ENCODE measurements around the gene GNG2.

The GNG2 gene

DNA sequence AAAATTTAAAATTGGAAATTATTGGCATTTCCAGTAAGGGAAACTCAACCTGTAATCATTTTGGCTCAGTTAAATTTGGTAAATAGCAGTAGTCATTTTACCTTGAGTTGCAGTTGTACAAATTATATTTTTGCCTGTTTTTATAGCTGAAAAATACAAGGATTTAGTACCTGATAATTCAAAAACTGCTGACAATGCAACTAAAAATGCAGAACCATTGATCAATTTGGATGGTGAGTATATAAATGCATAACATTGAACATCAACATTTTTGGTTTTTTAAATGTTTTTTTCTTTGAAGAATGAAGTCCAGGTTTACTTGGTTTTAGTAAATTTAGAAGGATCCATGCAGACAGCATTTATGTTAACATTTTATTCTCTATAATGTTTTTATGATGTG is 137.9 kb downstream of the GNG2 start:
- TF ChIP-seq GATA2 (IDR thresholded peaks at IDR 0.05; ENCODE audit: low read depth, low read length), result no peak
- TF ChIP-seq GATA3 (IDR thresholded peaks at IDR 0.05; ENCODE audit: low read depth, low read length), result no peak

DNA sequence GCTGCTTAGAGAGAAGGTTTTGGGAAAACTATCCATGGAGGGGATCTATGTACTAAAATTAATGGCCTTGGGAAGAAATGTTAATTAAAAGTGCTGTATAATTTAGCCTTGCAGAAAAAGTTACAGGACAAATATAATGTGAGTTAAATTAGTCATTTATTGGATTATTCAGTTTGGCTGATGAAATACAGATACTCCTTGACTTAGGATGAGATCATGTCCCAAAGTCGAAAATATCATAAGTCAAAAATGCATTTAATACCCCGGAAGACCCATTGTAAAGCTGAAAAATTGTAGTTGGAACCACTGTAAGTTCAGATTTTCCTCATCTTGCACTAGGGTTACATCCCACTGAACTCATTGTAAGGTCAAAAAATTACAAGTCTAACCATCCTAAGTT is 138.7 kb downstream of the GNG2 start:
- TF ChIP-seq GATA3 (IDR thresholded peaks at IDR 0.05; ENCODE audit: low read depth, low read length), result no peak
- TF ChIP-seq GATA2 (IDR thresholded peaks at IDR 0.05; ENCODE audit: low read depth, low read length), result no peak

GRCh38 chr14:52000019-52000582 is 139.7 kb downstream of the GNG2 start:
- no peak for TF ChIP-seq GATA3 (IDR thresholded peaks at IDR 0.05; ENCODE audit: low read depth, low read length)
- no peak for TF ChIP-seq GATA2 (IDR thresholded peaks at IDR 0.05; ENCODE audit: low read depth, low read length)

DNA sequence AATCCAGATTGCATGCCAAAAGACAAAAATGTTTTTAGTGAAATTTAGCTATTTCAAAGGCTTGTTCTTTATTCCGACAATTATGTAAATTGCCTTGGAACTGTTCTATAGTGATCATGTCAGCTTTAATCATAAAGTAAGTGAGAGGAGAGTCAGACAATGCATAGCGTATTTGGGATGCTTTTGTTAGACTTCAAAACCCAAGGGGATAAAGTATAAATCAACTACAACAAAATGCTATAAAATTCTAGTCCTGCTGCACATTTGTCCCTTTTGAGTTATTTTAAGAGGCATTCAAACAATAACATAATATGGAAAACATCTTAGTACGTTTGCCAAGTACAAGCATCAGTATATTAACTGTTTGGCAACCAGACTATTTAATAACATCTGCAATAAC is 140.3 kb downstream of the GNG2 start:
- no peak for TF ChIP-seq GATA2 (IDR thresholded peaks at IDR 0.05; ENCODE audit: low read depth, low read length)
- no peak for TF ChIP-seq GATA3 (IDR thresholded peaks at IDR 0.05; ENCODE audit: low read depth, low read length)

- TF ChIP-seq GATA2 (IDR thresholded peaks at IDR 0.05; ENCODE audit: low read depth, low read length) (no peak), GATA3 (IDR thresholded peaks at IDR 0.05; ENCODE audit: low read depth, low read length) (no peak)
Observed at GRCh38 chr14:52002542-52002941, 142.1 kb downstream of the GNG2 start.

- TF ChIP-seq GATA3 (IDR thresholded peaks at IDR 0.05; ENCODE audit: low read depth, low read length) (no peak), GATA2 (IDR thresholded peaks at IDR 0.05; ENCODE audit: low read depth, low read length) (no peak)
Observed at GRCh38 chr14:52003324-52003723, 142.9 kb downstream of the GNG2 start.

- TF ChIP-seq GATA2 (IDR thresholded peaks at IDR 0.05; ENCODE audit: low read depth, low read length), result no peak
- TF ChIP-seq GATA3 (IDR thresholded peaks at IDR 0.05; ENCODE audit: low read depth, low read length), result no peak
Observed at GRCh38 chr14:52005625-52006024, 145.2 kb downstream of the GNG2 start.

DNA sequence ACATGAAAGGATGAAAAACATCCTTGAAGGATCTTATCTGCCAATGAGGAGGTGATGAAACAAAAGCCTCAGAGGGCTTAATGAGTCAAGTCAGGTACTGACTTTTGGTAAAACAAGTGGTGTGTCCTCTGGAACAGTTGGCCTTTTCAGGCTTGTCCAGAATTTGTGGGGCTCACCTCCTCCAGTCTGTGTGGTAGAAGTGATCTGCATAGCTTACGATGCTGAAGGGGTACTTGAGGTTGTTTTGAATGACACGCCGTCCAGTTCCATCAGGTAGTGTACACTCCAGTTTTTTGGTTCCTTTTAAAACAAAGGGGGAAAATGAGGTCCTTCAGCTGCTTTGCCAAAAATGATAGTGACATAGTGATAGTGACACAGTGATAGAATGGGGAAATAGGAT is 145.9 kb downstream of the GNG2 start:
- TF ChIP-seq GATA3 (IDR thresholded peaks at IDR 0.05; ENCODE audit: low read depth, low read length) (no peak), GATA2 (IDR thresholded peaks at IDR 0.05; ENCODE audit: low read depth, low read length) (no peak)

DNA sequence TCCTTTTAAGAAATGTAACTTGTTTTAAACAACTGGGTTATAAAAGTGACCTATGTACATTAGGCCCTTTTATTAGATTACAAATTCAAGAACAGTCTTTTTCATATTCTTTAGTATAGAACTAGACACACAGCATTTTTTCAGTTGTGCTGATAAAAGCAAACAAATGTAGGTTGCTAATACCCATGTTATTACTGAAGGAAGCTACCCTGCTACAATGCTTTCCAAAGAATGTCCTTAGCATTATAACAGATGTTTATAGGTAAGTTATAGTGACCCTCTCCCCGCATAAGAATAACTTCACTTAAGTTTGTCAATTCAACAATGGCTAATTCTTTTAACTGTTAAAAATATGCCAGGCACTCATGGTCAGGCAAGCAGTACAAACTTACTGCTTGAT is 146.8 kb downstream of the GNG2 start:
- TF ChIP-seq GATA2 (IDR thresholded peaks at IDR 0.05; ENCODE audit: low read depth, low read length) (no peak), GATA3 (IDR thresholded peaks at IDR 0.05; ENCODE audit: low read depth, low read length) (no peak)

- TF ChIP-seq GATA2 (IDR thresholded peaks at IDR 0.05; ENCODE audit: low read depth, low read length) (no peak), GATA3 (IDR thresholded peaks at IDR 0.05; ENCODE audit: low read depth, low read length) (no peak)
Observed at GRCh38 chr14:52007637-52008036, 147.2 kb downstream of the GNG2 start.

GRCh38 chr14:52008136-52008535 is 147.7 kb downstream of the GNG2 start:
- TF ChIP-seq GATA2 (IDR thresholded peaks at IDR 0.05; ENCODE audit: low read depth, low read length), result no peak
- no peak for TF ChIP-seq GATA3 (IDR thresholded peaks at IDR 0.05; ENCODE audit: low read depth, low read length)

DNA sequence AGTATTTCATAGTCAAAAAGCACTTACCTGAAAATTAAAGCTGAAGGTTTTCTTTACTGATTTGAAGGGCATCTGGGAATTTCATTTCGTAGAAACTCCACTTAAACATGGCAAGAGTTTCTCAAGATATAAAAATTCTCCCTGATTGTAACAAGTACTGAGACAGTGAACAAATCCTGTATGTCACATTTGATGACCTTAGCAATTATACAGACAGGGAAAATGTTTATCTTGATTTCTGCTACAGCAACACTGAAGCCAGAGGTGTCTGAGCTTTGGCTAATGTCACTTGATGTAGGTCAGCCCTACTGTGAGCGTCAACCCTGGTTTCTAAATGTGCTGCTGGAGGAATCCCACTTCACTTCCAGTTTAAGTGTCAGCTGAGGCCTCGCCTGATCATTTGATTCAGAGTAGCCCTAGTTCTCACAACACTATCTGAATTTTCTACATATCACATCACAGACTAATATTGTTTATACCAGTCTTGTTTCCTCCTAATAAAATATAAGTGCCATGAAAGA is 149.8 kb downstream of the GNG2 start:
- TF ChIP-seq GATA3 (IDR thresholded peaks at IDR 0.05; ENCODE audit: low read depth, low read length) (no peak), GATA2 (IDR thresholded peaks at IDR 0.05; ENCODE audit: low read depth, low read length) (no peak)

GRCh38 chr14:52011523-52011922 is 151.1 kb downstream of the GNG2 start:
- TF ChIP-seq GATA3 (IDR thresholded peaks at IDR 0.05; ENCODE audit: low read depth, low read length), result no peak
- TF ChIP-seq GATA2 (IDR thresholded peaks at IDR 0.05; ENCODE audit: low read depth, low read length), result no peak

- TF ChIP-seq GATA2 (IDR thresholded peaks at IDR 0.05; ENCODE audit: low read depth, low read length), result no peak
- no peak for TF ChIP-seq GATA3 (IDR thresholded peaks at IDR 0.05; ENCODE audit: low read depth, low read length)
Observed at GRCh38 chr14:52012635-52013034, 152.2 kb downstream of the GNG2 start.

GRCh38 chr14:52013984-52014600 is 153.7 kb downstream of the GNG2 start:
- TF ChIP-seq GATA3 (IDR thresholded peaks at IDR 0.05; ENCODE audit: low read depth, low read length) (no peak), GATA2 (IDR thresholded peaks at IDR 0.05; ENCODE audit: low read depth, low read length) (no peak)
